ENCODE results near the gene FAM89B. TPM values are rescaled to one million over a fixed set of nuclear protein-coding genes. Genes with fewer than 3 reads are reported as not detected.
A peak's percentile ranks its signal among the peaks of the same experiment; 100 is the strongest.

Gene FAM89B
- total and polyA plus RNA-seq, 2 donors (not counting 3 experiments of a cell fraction or from before 2014, with no cell fraction given): 63.1 to 153 TPM

GRCh38 chr11:65606876-65607613, 34.7 kb downstream of the FAM89B start:
- peaks cover 15 to 57% of the 10 kb centered on the region in 2 experiments for H3K36me3 ChIP-seq (ENCODE audit: control insufficient read depth in 2 of 2, extremely low read depth in 1 of 2, insufficient read depth in 2 of 2, low read length in 2 of 2)
- DNase-seq (ENCODE audit: low read depth, low spot score): peak; percentile 96
- peaks cover 40% of the 10 kb centered on the region for H3K79me2 ChIP-seq (ENCODE audit: control insufficient read depth, insufficient read depth, low read length)
- no peak overlapping the region for H3K4me3 ChIP-seq (replicated peaks in 1 of 3; ENCODE audit: insufficient read depth in 1 of 3, low read depth in 1 of 3, low read length in 3 of 3)
- FAIRE-seq: peak; percentile 92
- H3K4me1 ChIP-seq (ENCODE audit: control insufficient read depth, extremely low read depth, insufficient read depth, low read length): peaks cover 41% of the 10 kb centered on the region
- BruUV-seq (replicated peaks): no TSS peak
- peak overlapping the region; percentile 6 for H3K4me2 ChIP-seq (ENCODE audit: insufficient read depth, low read length)
- no peaks in the 10 kb centered on the region for H3K9me1 ChIP-seq (replicated peaks; ENCODE audit: control insufficient read depth, extremely low read depth, insufficient read depth, low read length)
- no peak overlapping the region for H2AFZ ChIP-seq (ENCODE audit: low read depth, low read length)
- intact Hi-C loops (cut with micrococcal nuclease): loop anchor here (1.0 kb wide), 2 partner anchors 8 to 14 kb away; partner anchors contain the start of gene PCNX3
- no peaks in the 10 kb centered on the region for H3K27me3 ChIP-seq (ENCODE audit: control insufficient read depth in 2 of 2, insufficient read depth in 2 of 2, low read length in 2 of 2)
- H3K9me3 ChIP-seq (replicated peaks; ENCODE audit: control insufficient read depth, insufficient read depth, low read length): no peaks in the 10 kb centered on the region
- H3K27ac ChIP-seq (ENCODE audit: insufficient read depth, low read depth, low read length): no peak overlapping the region
- ChIA-PET CTCF (interaction anchor here (0.9 to 2.4 kb wide), 9 partner anchors 8 to 67 kb away, joined by 3 to 19 read pairs (median 5); partner anchors contain the start of genes FAM89B and PCNX3), POLR2A (interaction anchor here (0.6 kb wide), 2 partner anchors 50 to 187 kb away, joined by 3 read pairs; no protein-coding TSS in a partner anchor)
- H3K9ac ChIP-seq (replicated peaks; ENCODE audit: extremely low read depth, insufficient read depth, low read length): no peak overlapping the region
- TF ChIP-seq FOS (IDR thresholded peaks at IDR 0.05; ENCODE audit: borderline replicate concordance, insufficient read depth, low read length) (no peak), POLR2A (IDR thresholded peaks at IDR 0.05; ENCODE audit: low read depth, low read length) (peak; percentile 68), POLR2AphosphoS5 (IDR thresholded peaks at IDR 0.05; ENCODE audit: insufficient read depth, low read depth, low read length) (peak; percentile 68)
- TF ChIP-seq, protein P1, sequence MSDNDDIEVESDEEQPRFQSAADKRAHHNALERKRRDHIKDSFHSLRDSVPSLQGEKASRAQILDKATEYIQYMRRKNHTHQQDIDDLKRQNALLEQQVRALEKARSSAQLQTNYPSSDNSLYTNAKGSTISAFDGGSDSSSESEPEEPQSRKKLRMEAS (IDR thresholded peaks at IDR 0.05; ENCODE audit: insufficient read depth, insufficient read length): peak; percentile 83
- dilution Hi-C loops (cut with MboI; ENCODE audit: extremely low pct_ligation_motif_present, low sequenced_read_pairs): no loop called here
- H4K20me1 ChIP-seq (replicated peaks; ENCODE audit: control insufficient read depth, extremely low read depth, insufficient read depth, low read length): no peaks in the 10 kb centered on the region

Data from endothelial cell of umbilical vein (primary cell).